Ectodermal cell (in vitro differentiated cells): ENCODE data around the gene ADPRH.

Experiments used
- H3K27ac ChIP-seq: 2 replicates; pipeline ENCODE4 v1.7.0; 2013; ENCODE audit warnings: mild to moderate bottlenecking, low read depth, low read length; ENCODE audit not compliant: insufficient read depth, poor library complexity, severe bottlenecking
- H3K27me3 ChIP-seq: 2 replicates; pipeline ENCODE4 v1.7.0; 2013; ENCODE audit warnings: mild to moderate bottlenecking, low read length; ENCODE audit not compliant: insufficient read depth, control insufficient read depth, poor library complexity, severe bottlenecking
- H3K36me3 ChIP-seq: one replicate; pipeline ENCODE4 v1.7.0; 2013; ENCODE audit warnings: low read length; ENCODE audit not compliant: control insufficient read depth, insufficient read depth
- H3K4me1 ChIP-seq: one replicate; pipeline ENCODE4 v1.7.0; 2013; ENCODE audit warnings: low read length; ENCODE audit not compliant: control insufficient read depth, insufficient read depth
- H3K4me3 ChIP-seq: 2 replicates; pipeline ENCODE4 v1.7.0; 2013; ENCODE audit warnings: low read depth, low read length, control low read depth; ENCODE audit not compliant: insufficient read depth
- H3K9me3 ChIP-seq: 2 replicates; pipeline ENCODE4 v1.7.0; 2013; ENCODE audit warnings: mild to moderate bottlenecking, low read length, moderate library complexity; ENCODE audit not compliant: control insufficient read depth
- WGBS, 2 experiments: methylation state at CpG; one replicate each; pipeline ENCODE4 v1.1.7; 2013; ENCODE audit warnings: missing lambda C conversion rate in 2 of 2; 5-methylcytosine and 5-hydroxymethylcytosine counted together

Gene ADPRH

DNA sequence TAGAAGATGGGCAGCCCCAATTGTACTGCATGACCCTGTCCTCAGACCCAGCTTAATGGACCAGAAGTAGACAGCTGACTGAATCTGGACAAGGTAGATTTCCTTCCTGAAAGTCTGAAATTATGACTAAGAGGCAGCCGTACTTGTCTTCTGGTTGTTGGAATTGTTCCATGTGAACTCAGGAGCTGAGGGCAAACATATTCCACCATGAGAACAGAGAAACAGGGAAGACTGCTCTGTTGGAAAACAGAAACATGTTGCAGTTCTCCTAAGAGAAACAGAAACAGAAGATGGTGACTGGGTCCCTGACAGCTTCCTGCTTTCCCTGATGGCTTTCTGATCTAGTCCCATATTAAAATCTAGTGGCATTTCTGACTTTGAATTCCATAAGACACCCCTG is 57.0 kb downstream of the ADPRH start:
- Histone ChIP-seq H3K4me1 (peaks cover 4% of the 10 kb centered on the region), H3K27me3 (no peaks in the 10 kb centered on the region), H3K36me3 (no peaks in the 10 kb centered on the region), H3K4me3 (no peak overlapping the region), H3K9me3 (no peaks in the 10 kb centered on the region), H3K27ac (no peak overlapping the region)
- 93 to 94% methylated on average over 1 of the region's 1 CpG for WGBS, 2 experiments

- Histone ChIP-seq H3K9me3 (no peaks in the 10 kb centered on the region), H3K36me3 (no peaks in the 10 kb centered on the region), H3K4me1 (peaks cover 4% of the 10 kb centered on the region), H3K4me3 (no peak overlapping the region), H3K27ac (no peak overlapping the region), H3K27me3 (no peaks in the 10 kb centered on the region)
- WGBS, 2 experiments, result 92% methylated on average over 3 to 4 of the region's 4 CpGs
Measured at GRCh38 chr3:119636891-119637611, 57.8 kb downstream of the ADPRH start.

DNA sequence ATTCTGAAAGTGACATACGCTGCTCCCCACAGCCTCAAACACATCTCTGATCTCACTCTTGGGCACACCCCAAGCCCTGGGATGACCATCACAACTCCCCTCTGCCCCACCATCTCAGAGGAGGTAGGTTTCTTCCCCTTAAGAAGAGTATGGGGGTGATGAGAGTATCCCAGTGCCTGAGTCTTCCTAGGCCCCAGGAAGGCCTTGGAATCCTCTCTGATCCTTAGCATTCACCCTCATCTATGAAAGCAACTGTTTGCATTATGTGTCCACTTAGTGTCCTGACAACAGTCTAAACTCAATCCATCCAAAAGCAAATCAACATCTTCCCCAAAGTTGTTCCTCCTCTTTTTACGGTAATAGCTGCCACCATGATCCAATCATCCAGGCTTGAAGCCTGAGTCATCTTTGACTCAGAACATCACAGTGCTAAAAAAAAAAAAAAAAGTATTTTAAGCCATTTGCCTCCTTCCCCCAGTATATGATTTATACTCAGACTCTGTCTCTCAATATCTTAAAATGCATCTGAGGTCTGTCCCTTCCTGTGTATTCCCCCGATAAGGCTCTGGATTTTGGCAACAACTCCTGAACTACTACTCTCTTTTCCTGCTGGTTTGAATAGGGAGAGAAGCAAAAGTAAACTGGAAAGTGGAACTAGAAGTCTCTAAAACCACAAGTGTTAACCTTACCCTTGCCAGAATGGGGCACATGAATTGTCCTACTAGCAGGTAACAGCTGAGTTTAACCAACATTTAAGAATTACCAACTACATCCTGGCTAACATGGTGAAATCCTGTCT is 58.6 kb downstream of the ADPRH start:
- WGBS, 2 experiments, result 92 to 98% methylated on average over 3 of the region's 3 CpGs
- no peak overlapping the region for H3K4me3 ChIP-seq
- no peak overlapping the region for H3K27ac ChIP-seq
- no peaks in the 10 kb centered on the region for H3K9me3 ChIP-seq
- H3K4me1 ChIP-seq, result peaks cover 5% of the 10 kb centered on the region
- H3K36me3 ChIP-seq, result no peaks in the 10 kb centered on the region
- no peaks in the 10 kb centered on the region for H3K27me3 ChIP-seq
